Uterus (tissue), 2 donors: Measurements from ENCODE around the gene CYP3A4.

Source experiments
- CTCF ChIP-seq, 4 experiments: fragments of 200-600 bp in 2 of 4; fragments of 450-650 bp in 2 of 4; sonication (generic) in 2 of 4; IDR thresholded peaks; one replicate each; pipeline ENCODE4 v1.5.1; 2016 to 2019; ENCODE audit warnings: antibody characterized with exemption in 4 of 4, mild to moderate bottlenecking in 2 of 4, moderate library complexity in 1 of 4
- POLR2A ChIP-seq, 2 donors: fragments of 450-650 bp; IDR thresholded peaks; one replicate each; pipeline ENCODE4 v1.6.1; 2016; ENCODE audit warnings: antibody characterized with exemption in 2 of 2, mild to moderate bottlenecking in 1 of 2, moderate library complexity in 1 of 2

- no peak for TF ChIP-seq CTCF (IDR thresholded peaks at IDR 0.05)
- TF ChIP-seq POLR2A (IDR thresholded peaks at IDR 0.05), result no peak
Observed at GRCh38 chr7:99713995-99714570, 69.9 kb downstream of the CYP3A4 start.
